SK-N-SH (cell line): ENCODE results near the gene ARFGAP1. TPM values are rescaled to one million over a fixed set of nuclear protein-coding genes. Genes with fewer than 3 reads are reported as not detected.

Experiments used
- CTCF ChIA-PET: fragments of 300-600, 350-600 bp; formaldehyde crosslinking; extraction: SDS; loops from one replicate; lab custom pipeline; 2021; lab: Yijun Ruan, JAX
- POLR2A ChIA-PET: fragments of 350-600 bp; sonication (Branson Sonifier 250); formaldehyde crosslinking; extraction: SDS; loops from one replicate; lab custom pipeline; 2020; ENCODE audit warnings: antibody characterized with exemption, inconsistent platforms; lab: Yijun Ruan, JAX
- DNase-seq: peaks from one replicate; pipeline ENCODE4 v3.0.0; 2012
- H2AFZ ChIP-seq: fragments of 200-600 bp; sonication (generic); 2 replicates; pipeline ENCODE4 v1.8.1; 2016; ENCODE audit warnings: antibody characterized with exemption, mild to moderate bottlenecking, low read depth
- H3F3A ChIP-seq: fragments of 200-600 bp; sonication (generic); replicated peaks from 2 replicates; pipeline ENCODE3; 2016; ENCODE audit warnings: antibody characterized with exemption, mild to moderate bottlenecking; ENCODE audit not compliant: insufficient read depth
- H3K27ac ChIP-seq, 2 experiments: fragments of 200-500 bp in 1 of 2; fragments of 200-600 bp in 1 of 2; sonication (Bioruptor generic) in 1 of 2; sonication (generic), shearing (Covaris generic) in 1 of 2; 2 replicates each; pipeline versions ENCODE4 v1.5.1 to v1.6.1; 2014 to 2016; ENCODE audit warnings: low read depth in 2 of 2, inconsistent platforms in 1 of 2, low read length in 1 of 2, mild to moderate bottlenecking in 1 of 2, mixed read lengths in 1 of 2
- H3K27me3 ChIP-seq: fragments of 200-600 bp; sonication (generic), shearing (Covaris generic); 2 replicates; pipeline ENCODE4 v1.6.1; 2016; ENCODE audit warnings: mixed run types; ENCODE audit not compliant: insufficient read depth
- H3K36me3 ChIP-seq, 2 experiments: fragments of 200-500 bp in 1 of 2; fragments of 200-600 bp in 1 of 2; sonication (Bioruptor generic) in 1 of 2; sonication (generic) in 1 of 2; replicated peaks in 1 of 2; 2 replicates each; pipeline versions ENCODE3 to v1.5.1; 2014 to 2016; ENCODE audit warnings: low read length in 1 of 2, mild to moderate bottlenecking in 1 of 2; ENCODE audit not compliant: insufficient read depth in 2 of 2, control insufficient read depth in 1 of 2
- H3K4me1 ChIP-seq, 2 experiments: fragments of 200-500 bp in 1 of 2; fragments of 200-600 bp in 1 of 2; sonication (Bioruptor generic) in 1 of 2; sonication (generic), shearing (Covaris generic) in 1 of 2; 2 replicates each; pipeline versions ENCODE4 v1.5.1 to v1.6.1; 2014 to 2016; ENCODE audit warnings: low read depth in 1 of 2, low read length in 1 of 2, mixed run types in 1 of 2; ENCODE audit not compliant: insufficient read depth in 2 of 2, control insufficient read depth in 1 of 2
- H3K4me2 ChIP-seq: fragments of 200-600 bp; sonication (generic), shearing (Covaris generic); 2 replicates; pipeline ENCODE4 v1.6.1; 2017; ENCODE audit warnings: mixed run types
- H3K4me3 ChIP-seq, 2 experiments: fragments of 200-500 bp in 1 of 2; fragments of 200-600 bp in 1 of 2; sonication (Bioruptor generic) in 1 of 2; sonication (generic), shearing (Covaris generic) in 1 of 2; 2 replicates each; pipeline versions ENCODE4 v1.5.1 to v1.8.1; 2014 to 2016; ENCODE audit warnings: low read depth in 2 of 2, inconsistent platforms in 1 of 2, low read length in 1 of 2, mild to moderate bottlenecking in 1 of 2, mixed read lengths in 1 of 2, moderate library complexity in 1 of 2
- H3K79me2 ChIP-seq: fragments of 200-600 bp; sonication (generic); 2 replicates; pipeline ENCODE4 v1.8.1; 2017; ENCODE audit warnings: mild to moderate bottlenecking; ENCODE audit not compliant: insufficient read depth
- H3K9ac ChIP-seq: fragments of 200-600 bp; sonication (generic); 2 replicates; pipeline ENCODE4 v1.6.1; 2017; ENCODE audit warnings: mixed run types
- H3K9me2 ChIP-seq: fragments of 200-600 bp; sonication (generic); 2 replicates; pipeline ENCODE4 v1.6.1; 2017; ENCODE audit warnings: mixed run types
- H3K9me3 ChIP-seq: fragments of 200-600 bp; sonication (generic); 2 replicates; pipeline ENCODE4 v1.6.1; 2017; ENCODE audit warnings: mixed run types, mild to moderate bottlenecking, moderate library complexity
- H4K20me1 ChIP-seq: fragments of 200-600 bp; sonication (generic); 2 replicates; pipeline ENCODE4 v1.6.1; 2017; ENCODE audit warnings: mild to moderate bottlenecking, mixed run types; ENCODE audit not compliant: insufficient read depth
- CHD2 ChIP-seq: fragments of 150-350 bp; IDR thresholded peaks from 2 replicates; pipeline ENCODE4 v1.6.1; 2018; ENCODE audit warnings: low read length; ENCODE audit not compliant: partially characterized antibody
- EZH2phosphoT487 ChIP-seq: fragments of 200-600 bp; sonication (generic); IDR thresholded peaks from 2 replicates; pipeline ENCODE4 v1.6.1; 2017; ENCODE audit warnings: low read depth, mixed run types, mild to moderate bottlenecking, antibody characterized with exemption, moderate library complexity, borderline replicate concordance
- FOSL2 ChIP-seq: IDR thresholded peaks from 2 replicates; pipeline ENCODE4 v1.4.0; 2012; ENCODE audit warnings: low read depth, mild to moderate bottlenecking, moderate library complexity, borderline replicate concordance
- FOXJ3 ChIP-seq: sonication (generic); formaldehyde crosslinking; IDR thresholded peaks from 2 replicates; pipeline ENCODE4 v1.5.1; 2020; ENCODE audit warnings: mild to moderate bottlenecking, missing genetic modification reagents
- FOXM1 ChIP-seq: IDR thresholded peaks from 2 replicates; pipeline ENCODE4 v1.4.0; 2012; ENCODE audit warnings: low read depth, mild to moderate bottlenecking
- GATA2 ChIP-seq: sonication (generic); formaldehyde crosslinking; IDR thresholded peaks from 2 replicates; pipeline ENCODE4 v1.5.0; 2020; ENCODE audit warnings: mild to moderate bottlenecking, missing genetic modification reagents
- MEF2A ChIP-seq: IDR thresholded peaks from 2 replicates; pipeline ENCODE4 v1.4.0; 2012; ENCODE audit warnings: low read depth, borderline replicate concordance
- MXI1 ChIP-seq: IDR thresholded peaks from 2 replicates; pipeline ENCODE4 v1.6.1; 2012; ENCODE audit warnings: mild to moderate bottlenecking, low read depth, low read length, improper control_type of control experiment
- NFIC ChIP-seq: IDR thresholded peaks from 2 replicates; pipeline ENCODE4 v1.4.0; 2012; ENCODE audit warnings: borderline replicate concordance
- NRF1 ChIP-seq: IDR thresholded peaks from 2 replicates; pipeline ENCODE4 v1.6.1; 2012; ENCODE audit warnings: low read depth, mild to moderate bottlenecking, low read length
- RFX5 ChIP-seq: IDR thresholded peaks from 2 replicates; pipeline ENCODE4 v1.6.1; 2012; ENCODE audit warnings: mild to moderate bottlenecking, improper control_type of control experiment, low read length
- RXRA ChIP-seq: IDR thresholded peaks from 2 replicates; pipeline ENCODE4 v1.4.0; 2012; ENCODE audit warnings: low read depth, mild to moderate bottlenecking, borderline replicate concordance
- SIN3A ChIP-seq: IDR thresholded peaks from 2 replicates; pipeline ENCODE4 v1.6.1; 2012; ENCODE audit warnings: low read depth, mild to moderate bottlenecking, low read length, moderate library complexity, borderline replicate concordance
- SMC3 ChIP-seq: IDR thresholded peaks from 2 replicates; pipeline ENCODE4 v1.6.1; 2012; ENCODE audit warnings: low read depth, low read length, improper control_type of control experiment
- TAF1 ChIP-seq: IDR thresholded peaks from 2 replicates; pipeline ENCODE4 v1.6.1; 2012; ENCODE audit warnings: low read depth, mild to moderate bottlenecking, low read length, moderate library complexity, borderline replicate concordance
- WGBS: methylation state at CpG from one replicate; pipeline ENCODE4 v1.1.6; 2017; ENCODE audit warnings: low lambda C conversion rate; 5-methylcytosine and 5-hydroxymethylcytosine counted together
- polyA plus RNA-seq, 3 experiments: library from polyadenylated mRNA; depleted of rRNA; stranded (reverse); fragments of >200 nt; gene quantifications; 2 replicates each; pipeline ENCODE4 v1.2.3, GENCODE V29; 2012
- TF ChIP-seq, protein P1 (sequence below): fragments of 200-600 bp; sonication (generic); IDR thresholded peaks from 2 replicates; pipeline ENCODE4 v1.6.1; 2017; ENCODE audit warnings: antibody characterized with exemption, mild to moderate bottlenecking, moderate library complexity
- TF ChIP-seq, protein P2 (sequence below): IDR thresholded peaks from 2 replicates; pipeline ENCODE4 v1.4.0; 2012; ENCODE audit warnings: low read depth, borderline replicate concordance
- TF ChIP-seq, protein P3 (sequence below): IDR thresholded peaks from 2 replicates; pipeline ENCODE4; 2012
- TF ChIP-seq, protein P4 (sequence below): fragments of 150-350 bp; IDR thresholded peaks from 2 replicates; pipeline ENCODE4 v1.6.1; 2017; ENCODE audit warnings: antibody characterized with exemption, low read length, low read depth, borderline replicate concordance

The ARFGAP1 gene
- polyA plus RNA-seq, 1 of the 3 experiments (the other 2 are of a cell fraction): 72.7 TPM

DNA sequence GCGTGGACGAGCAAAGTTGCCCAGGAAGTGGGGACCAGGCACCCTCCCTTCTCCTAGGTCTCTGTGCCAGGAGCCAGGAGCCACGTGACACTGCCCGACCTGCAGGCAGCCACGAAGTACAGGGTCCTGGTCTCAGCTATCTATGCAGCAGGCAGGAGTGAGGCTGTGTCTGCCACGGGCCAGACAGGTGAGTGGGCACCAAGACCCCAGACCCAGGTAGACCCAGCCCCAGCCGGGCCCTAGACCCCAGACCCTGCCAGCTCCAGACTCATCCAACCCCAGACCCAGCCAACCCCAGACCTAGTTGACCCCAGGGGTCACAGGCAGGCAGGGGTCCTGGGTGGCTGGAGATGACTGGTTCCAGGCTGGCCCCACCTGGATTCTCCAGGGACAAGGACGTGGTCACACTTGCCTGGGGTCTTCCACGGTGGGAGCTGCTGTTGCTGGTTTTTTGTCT is 41.4 kb downstream of the ARFGAP1 start:
- no peaks in the 10 kb centered on the region for H3K9me3 ChIP-seq
- ChIA-PET POLR2A (no interaction called here), CTCF (interaction anchor here (10.4 kb wide), 1 partner anchor 67 kb away, joined by 460 read pairs; no protein-coding TSS in a partner anchor)
- no peak overlapping the region for H3K27ac ChIP-seq
- TF ChIP-seq MXI1 (no peak), EZH2phosphoT487 (no peak), SMC3 (no peak), FOSL2 (no peak)
- TF ChIP-seq, protein P1, sequence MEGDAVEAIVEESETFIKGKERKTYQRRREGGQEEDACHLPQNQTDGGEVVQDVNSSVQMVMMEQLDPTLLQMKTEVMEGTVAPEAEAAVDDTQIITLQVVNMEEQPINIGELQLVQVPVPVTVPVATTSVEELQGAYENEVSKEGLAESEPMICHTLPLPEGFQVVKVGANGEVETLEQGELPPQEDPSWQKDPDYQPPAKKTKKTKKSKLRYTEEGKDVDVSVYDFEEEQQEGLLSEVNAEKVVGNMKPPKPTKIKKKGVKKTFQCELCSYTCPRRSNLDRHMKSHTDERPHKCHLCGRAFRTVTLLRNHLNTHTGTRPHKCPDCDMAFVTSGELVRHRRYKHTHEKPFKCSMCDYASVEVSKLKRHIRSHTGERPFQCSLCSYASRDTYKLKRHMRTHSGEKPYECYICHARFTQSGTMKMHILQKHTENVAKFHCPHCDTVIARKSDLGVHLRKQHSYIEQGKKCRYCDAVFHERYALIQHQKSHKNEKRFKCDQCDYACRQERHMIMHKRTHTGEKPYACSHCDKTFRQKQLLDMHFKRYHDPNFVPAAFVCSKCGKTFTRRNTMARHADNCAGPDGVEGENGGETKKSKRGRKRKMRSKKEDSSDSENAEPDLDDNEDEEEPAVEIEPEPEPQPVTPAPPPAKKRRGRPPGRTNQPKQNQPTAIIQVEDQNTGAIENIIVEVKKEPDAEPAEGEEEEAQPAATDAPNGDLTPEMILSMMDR: no peak
- TF ChIP-seq, protein P2, sequence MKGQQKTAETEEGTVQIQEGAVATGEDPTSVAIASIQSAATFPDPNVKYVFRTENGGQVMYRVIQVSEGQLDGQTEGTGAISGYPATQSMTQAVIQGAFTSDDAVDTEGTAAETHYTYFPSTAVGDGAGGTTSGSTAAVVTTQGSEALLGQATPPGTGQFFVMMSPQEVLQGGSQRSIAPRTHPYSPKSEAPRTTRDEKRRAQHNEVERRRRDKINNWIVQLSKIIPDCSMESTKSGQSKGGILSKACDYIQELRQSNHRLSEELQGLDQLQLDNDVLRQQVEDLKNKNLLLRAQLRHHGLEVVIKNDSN: no peak
- no peaks in the 10 kb centered on the region for H3K36me3 ChIP-seq
- no peaks in the 10 kb centered on the region for H3K79me2 ChIP-seq
- H3K4me3 ChIP-seq: no peak overlapping the region
- no peak overlapping the region for H3K9ac ChIP-seq
- H2AFZ ChIP-seq: no peak overlapping the region
- peaks cover 0 to 5% of the 10 kb centered on the region in 2 experiments; a peak in 1 of 4 replicates for H3K4me1 ChIP-seq
- H3K9me2 ChIP-seq: no peaks in the 10 kb centered on the region
- no peaks in the 10 kb centered on the region for H4K20me1 ChIP-seq
- H3K4me2 ChIP-seq: no peak overlapping the region
- H3K27me3 ChIP-seq: no peaks in the 10 kb centered on the region
- H3F3A ChIP-seq: no peaks in the 10 kb centered on the region
- WGBS: 18% methylated on average over 4 of the region's 9 CpGs
- DNase-seq: no peak

DNA sequence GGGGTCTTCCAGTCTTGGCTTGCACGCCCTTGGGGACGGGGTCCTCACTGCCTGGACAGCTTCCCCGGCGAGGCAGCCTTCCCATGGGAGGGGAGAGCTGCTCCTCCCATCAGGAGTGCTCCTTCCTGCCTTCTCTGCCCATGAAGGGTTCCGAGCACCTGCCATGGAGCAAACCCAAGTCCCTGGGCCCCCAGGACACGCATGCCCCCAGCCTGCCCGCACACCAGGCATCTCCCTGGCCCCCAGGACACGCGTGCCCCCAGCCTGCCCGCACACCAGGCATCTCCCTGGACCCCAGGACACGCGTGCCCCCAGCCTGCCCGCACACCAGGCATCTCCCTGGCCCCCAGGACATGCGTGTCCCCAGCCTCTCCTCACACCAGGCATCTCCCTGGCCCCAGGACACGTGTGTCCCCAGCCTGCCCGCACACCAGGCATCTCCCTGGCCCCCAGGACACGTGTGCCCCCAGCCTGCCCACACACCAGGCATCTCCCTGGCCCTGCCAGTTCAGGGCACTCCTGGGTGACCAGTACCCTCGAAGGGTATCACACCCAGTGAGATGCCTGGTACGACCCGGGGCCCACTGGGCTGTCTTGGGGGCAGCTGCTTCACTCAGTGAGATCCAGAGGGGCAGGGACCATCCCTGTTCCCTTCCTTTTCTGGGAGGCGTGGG is 42.1 kb downstream of the ARFGAP1 start:
- H3K79me2 ChIP-seq: no peaks in the 10 kb centered on the region
- TF ChIP-seq NFIC (no peak), FOXJ3 (CRISPR knock-in tag) (no peak), SMC3 (no peak), TAF1 (no peak), MXI1 (no peak), CHD2 (no peak), MEF2A (no peak), GATA2 (CRISPR knock-in tag) (no peak), FOSL2 (no peak), SIN3A (no peak), FOXM1 (no peak), NRF1 (no peak), RFX5 (no peak), RXRA (no peak)
- TF ChIP-seq, protein P3, sequence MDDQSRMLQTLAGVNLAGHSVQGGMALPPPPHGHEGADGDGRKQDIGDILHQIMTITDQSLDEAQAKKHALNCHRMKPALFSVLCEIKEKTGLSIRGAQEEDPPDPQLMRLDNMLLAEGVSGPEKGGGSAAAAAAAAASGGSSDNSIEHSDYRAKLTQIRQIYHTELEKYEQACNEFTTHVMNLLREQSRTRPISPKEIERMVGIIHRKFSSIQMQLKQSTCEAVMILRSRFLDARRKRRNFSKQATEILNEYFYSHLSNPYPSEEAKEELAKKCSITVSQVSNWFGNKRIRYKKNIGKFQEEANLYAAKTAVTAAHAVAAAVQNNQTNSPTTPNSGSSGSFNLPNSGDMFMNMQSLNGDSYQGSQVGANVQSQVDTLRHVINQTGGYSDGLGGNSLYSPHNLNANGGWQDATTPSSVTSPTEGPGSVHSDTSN: no peak
- TF ChIP-seq, protein P4, sequence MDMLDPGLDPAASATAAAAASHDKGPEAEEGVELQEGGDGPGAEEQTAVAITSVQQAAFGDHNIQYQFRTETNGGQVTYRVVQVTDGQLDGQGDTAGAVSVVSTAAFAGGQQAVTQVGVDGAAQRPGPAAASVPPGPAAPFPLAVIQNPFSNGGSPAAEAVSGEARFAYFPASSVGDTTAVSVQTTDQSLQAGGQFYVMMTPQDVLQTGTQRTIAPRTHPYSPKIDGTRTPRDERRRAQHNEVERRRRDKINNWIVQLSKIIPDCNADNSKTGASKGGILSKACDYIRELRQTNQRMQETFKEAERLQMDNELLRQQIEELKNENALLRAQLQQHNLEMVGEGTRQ: no peak
- TF ChIP-seq, all 33 proteins: peak for 0
- Histone ChIP-seq H3F3A (no peaks in the 10 kb centered on the region), H3K9me2 (no peaks in the 10 kb centered on the region), H2AFZ (no peak overlapping the region), H3K9ac (no peak overlapping the region), H3K4me2 (no peak overlapping the region), H3K36me3 (no peaks in the 10 kb centered on the region), H3K27me3 (no peaks in the 10 kb centered on the region), H3K4me3 (no peak overlapping the region), H4K20me1 (no peaks in the 10 kb centered on the region), H3K27ac (no peak overlapping the region), H3K9me3 (no peaks in the 10 kb centered on the region), H3K4me1 (peaks cover 0 to 1% of the 10 kb centered on the region in 2 experiments; a peak in 1 of 4 replicates)
- CTCF ChIA-PET: interaction anchor here (5.8 to 10.4 kb wide), 2 partner anchors 67 kb away, joined by 53 to 460 read pairs; no protein-coding TSS in a partner anchor
- WGBS: 51% methylated on average over 14 of the region's 21 CpGs
- POLR2A ChIA-PET: no interaction called here
- no peak for DNase-seq
